Breast epithelium (tissue), 4 donors: Measurements from ENCODE around the gene POP7. TPM values are rescaled to one million over a fixed set of nuclear protein-coding genes. Genes with fewer than 3 reads are reported as not detected.

Source experiments
- DNase-seq, 2 donors: peaks; one replicate each; pipeline ENCODE4 v3.0.0-alpha.2; 2019; ENCODE audit warnings: low spot score in 2 of 2
- H3K27ac ChIP-seq, 2 donors: fragments of 200-600 bp; sonication (generic) in 1 of 2; one replicate each; pipeline ENCODE4 v1.5.1; 2016 to 2019; ENCODE audit warnings: mild to moderate bottlenecking in 1 of 2
- H3K27me3 ChIP-seq, 2 donors: fragments of 200-600 bp; sonication (generic) in 1 of 2; one replicate each; pipeline versions ENCODE4 v1.5.1 to v1.6.0; 2017 to 2019; ENCODE audit warnings: control low read depth in 1 of 2, mild to moderate bottlenecking in 1 of 2
- H3K36me3 ChIP-seq: fragments of 200-600 bp; one replicate; pipeline ENCODE4 v1.5.1; 2019
- H3K4me1 ChIP-seq, 2 donors: fragments of 200-600 bp; sonication (generic); one replicate each; pipeline ENCODE4 v1.5.1; 2016 to 2019; ENCODE audit warnings: control low read depth in 1 of 2
- H3K4me3 ChIP-seq, 3 donors: fragments of 200-600 bp; sonication (generic); 1 replicate in 2 of 3; 2 replicates in 1 of 3; pipeline ENCODE4 v1.5.1; 2016 to 2019; ENCODE audit warnings: mild to moderate bottlenecking in 3 of 3, moderate library complexity in 2 of 3
- H3K9me3 ChIP-seq, 2 donors: fragments of 200-600 bp; sonication (generic) in 1 of 2; one replicate each; pipeline ENCODE4 v1.5.1; 2016 to 2019; ENCODE audit warnings: control low read depth in 1 of 2
- CTCF ChIP-seq, 3 donors: fragments of 450-650 bp; IDR thresholded peaks; one replicate each; pipeline ENCODE4 v1.5.1; 2016 to 2017; ENCODE audit warnings: antibody characterized with exemption in 3 of 3, mild to moderate bottlenecking in 3 of 3, moderate library complexity in 3 of 3
- POLR2A ChIP-seq: fragments of 450-650 bp; IDR thresholded peaks from one replicate; pipeline ENCODE4 v1.6.1; 2016; ENCODE audit warnings: antibody characterized with exemption, mild to moderate bottlenecking, moderate library complexity
- POLR2AphosphoS5 ChIP-seq, 3 donors: sonication (generic); formaldehyde crosslinking; IDR thresholded peaks; one replicate each; pipeline ENCODE4 v1.6.1; 2017; ENCODE audit warnings: antibody characterized with exemption in 3 of 3
- intact Hi-C: fragments of 100-400 bp; cut with DNase I; formaldehyde crosslinking; loops from one replicate; pipeline ENCODE4 v1.15.1; 2023; ENCODE audit warnings: low total_unique reads
- total RNA-seq, 3 donors: library from RNA; depleted of rRNA; stranded (reverse); fragments of >200 nt; gene quantifications; one replicate each; pipeline ENCODE4 v1.1.0, GENCODE V29; 2016

Gene POP7
- total RNA-seq, 3 donors from 2014 or later = 25.8 to 28.2 (median 27.4) TPM

DNA sequence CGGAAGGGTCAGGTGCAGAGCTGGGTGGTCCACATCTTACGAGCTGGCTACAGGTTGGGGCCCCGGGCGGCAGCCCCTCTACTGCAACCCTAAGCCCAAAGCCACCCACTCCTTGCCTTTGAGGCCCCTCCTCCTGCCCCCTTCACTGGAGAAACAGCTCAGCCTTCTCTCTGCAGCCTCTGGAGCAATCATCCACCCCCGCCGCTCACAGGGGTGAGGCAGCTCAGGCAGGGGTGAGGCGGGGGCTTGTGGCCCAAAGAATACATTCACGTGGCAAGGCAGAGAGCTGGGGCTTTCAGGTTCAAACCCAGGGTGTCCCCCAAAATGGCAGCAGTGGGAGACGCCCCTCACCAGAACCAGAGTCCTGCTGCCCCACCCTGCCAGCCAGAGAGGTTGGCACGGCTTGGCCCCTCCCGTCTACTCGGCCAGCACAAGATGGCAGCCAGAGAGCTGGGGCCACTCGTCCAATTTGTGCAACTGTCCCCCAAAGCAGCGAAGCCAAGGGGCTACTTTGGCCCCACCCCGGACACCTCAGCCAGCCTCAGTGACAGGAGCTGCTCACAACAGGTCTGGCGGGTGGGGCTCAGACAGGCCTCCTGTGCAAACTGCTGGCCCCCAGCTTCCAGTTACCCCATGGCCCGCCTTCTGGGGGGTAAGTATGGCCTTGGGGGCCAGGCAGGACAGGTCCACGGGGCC, 25.2 kb upstream of the POP7 start:
- Histone ChIP-seq H3K4me3 (no peak overlapping the region), H3K9me3 (no peaks in the 10 kb centered on the region), H3K27me3 (no peaks in the 10 kb centered on the region), H3K4me1 (no peaks in the 10 kb centered on the region), H3K27ac (peak overlapping the region in 1 of 2 donors; percentile 89), H3K36me3 (peaks cover 26% of the 10 kb centered on the region)
- TF ChIP-seq POLR2AphosphoS5 (IDR thresholded peaks at IDR 0.05) (no peak), POLR2A (no peak), CTCF (IDR thresholded peaks at IDR 0.05) (no peak)
- intact Hi-C loops = loop anchor here (10.0 kb wide), 1 partner anchor 106 kb away; the partner anchor contains the start of gene SAP25
- DNase-seq = no peak

- H3K9me3 ChIP-seq = no peaks in the 10 kb centered on the region
- DNase-seq = no peak
- no peak overlapping the region for H3K4me3 ChIP-seq
- H3K4me1 ChIP-seq = no peaks in the 10 kb centered on the region
- no peaks in the 10 kb centered on the region for H3K27me3 ChIP-seq
- intact Hi-C loops = loop anchor here (10.0 kb wide), 1 partner anchor 107 kb away; the partner anchor contains the start of gene SAP25
- H3K36me3 ChIP-seq = peaks cover 29% of the 10 kb centered on the region
- no peak overlapping the region for H3K27ac ChIP-seq
- no peak for TF ChIP-seq POLR2AphosphoS5 (IDR thresholded peaks at IDR 0.05)
- no peak for TF ChIP-seq CTCF (IDR thresholded peaks at IDR 0.05)
- no peak for TF ChIP-seq POLR2A
Measured at GRCh38 chr7:100681491-100682227, 24.3 kb upstream of the POP7 start.

GRCh38 chr7:100682228-100682741, 23.6 kb upstream of the POP7 start:
- H3K4me3 ChIP-seq = no peak overlapping the region
- H3K9me3 ChIP-seq = no peaks in the 10 kb centered on the region
- H3K27me3 ChIP-seq = no peaks in the 10 kb centered on the region
- intact Hi-C loops = loop anchor here (10.0 kb wide), 1 partner anchor 107 kb away; the partner anchor contains the start of gene SAP25
- peaks cover 35% of the 10 kb centered on the region for H3K36me3 ChIP-seq
- TF ChIP-seq CTCF (IDR thresholded peaks at IDR 0.05) (no peak), POLR2A (no peak), POLR2AphosphoS5 (IDR thresholded peaks at IDR 0.05) (no peak)
- DNase-seq = no peak
- H3K4me1 ChIP-seq = no peaks in the 10 kb centered on the region
- peak overlapping the region in 1 of 2 donors; percentile 48 for H3K27ac ChIP-seq

DNA sequence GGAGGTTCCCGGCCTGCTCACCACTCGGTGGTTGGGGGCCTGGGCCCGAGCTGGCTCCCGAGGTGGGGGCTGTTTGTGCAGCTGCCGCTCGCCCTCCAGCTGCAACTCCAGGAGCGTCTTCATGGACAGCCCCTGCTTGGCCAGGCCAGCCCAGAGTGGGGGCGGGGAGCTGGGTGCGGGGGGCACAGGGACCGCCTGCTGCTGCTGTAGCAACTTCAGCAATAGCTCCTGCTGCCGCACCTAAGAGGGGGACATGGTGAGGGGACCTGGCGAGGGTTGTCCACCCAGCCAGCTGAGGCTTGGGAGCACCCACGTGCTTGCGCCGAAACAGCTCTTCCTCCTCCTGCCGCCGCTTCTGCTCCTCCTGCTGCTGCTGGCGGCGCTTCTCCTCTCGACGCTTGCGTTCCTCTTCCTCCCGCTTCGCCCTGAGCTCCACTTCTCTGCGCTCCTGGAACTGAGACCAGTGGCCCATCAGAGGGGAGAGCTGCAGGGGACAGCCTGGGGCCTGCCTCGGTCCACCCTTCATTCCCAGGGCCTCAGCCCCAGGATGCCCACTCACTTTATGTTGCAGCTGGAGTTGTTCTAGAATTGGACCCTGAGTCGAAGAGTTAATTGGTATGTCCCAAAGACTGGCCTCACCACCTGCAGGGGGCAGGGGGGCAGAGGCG, 22.8 kb upstream of the POP7 start:
- Histone ChIP-seq H3K36me3 (peaks cover 35% of the 10 kb centered on the region), H3K27ac (peak overlapping the region in 1 of 2 donors; percentile 48), H3K4me3 (no peak overlapping the region), H3K4me1 (no peaks in the 10 kb centered on the region), H3K9me3 (no peaks in the 10 kb centered on the region), H3K27me3 (no peaks in the 10 kb centered on the region)
- no peak for TF ChIP-seq POLR2A
- TF ChIP-seq POLR2AphosphoS5 (IDR thresholded peaks at IDR 0.05) = no peak
- no peak for TF ChIP-seq CTCF (IDR thresholded peaks at IDR 0.05)
- intact Hi-C loops = loop anchor here (10.0 kb wide), 1 partner anchor 108 kb away; the partner anchor contains the start of gene SAP25
- no peak for DNase-seq
